B cell (primary cell): ENCODE data around the gene NYNRIN. TPM values are rescaled to one million over a fixed set of nuclear protein-coding genes. Genes with fewer than 3 reads are reported as not detected.

Experiments
- ATAC-seq: fragments of 200-7000 bp; cut with Tn5 transposase; one replicate; pipeline ENCODE4 v1.10.0; 2021; ENCODE audit warnings: low read depth, mild to moderate bottlenecking, moderate number of reproducible peaks, moderate library complexity
- CTCF ChIA-PET: fragments of 350-600 bp; sonication (Branson Sonifier 250); formaldehyde crosslinking; loops from one replicate; lab custom pipeline; 2021; ENCODE audit warnings: antibody characterized with exemption, inconsistent platforms; lab: Charles Lee
- POLR2A ChIA-PET: fragments of 350-600 bp; sonication (Branson Sonifier 250); formaldehyde crosslinking; loops from one replicate; lab custom pipeline; 2021; ENCODE audit warnings: antibody characterized with exemption; lab: Charles Lee
- DNase-seq: peaks from one replicate; pipeline ENCODE4 v3.0.0; 2013
- H2AFZ ChIP-seq: 2 replicates; pipeline ENCODE4 v1.6.1; 2012; ENCODE audit warnings: mild to moderate bottlenecking, low read depth, low read length; ENCODE audit not compliant: insufficient read depth, poor library complexity, severe bottlenecking
- H3K27ac ChIP-seq, 2 donors: 1 replicate in 1 of 2; 2 replicates in 1 of 2; pipeline ENCODE4 v1.5.1; 2012 to 2013; ENCODE audit warnings: low read length in 2 of 2, mild to moderate bottlenecking in 2 of 2, moderate library complexity in 1 of 2
- H3K27me3 ChIP-seq, 4 experiments: fragments of 200-600 bp in 1 of 4; sonication (generic) in 1 of 4; replicated peaks in 1 of 4; 1 replicate in 2 of 4; 2 replicates in 2 of 4; pipeline versions ENCODE4 v1.6.1 to v1.7.0; 2013 to 2016; ENCODE audit warnings: low read length in 3 of 4, mild to moderate bottlenecking in 2 of 4, mixed read lengths in 1 of 4, moderate library complexity in 1 of 4; ENCODE audit not compliant: insufficient read depth in 4 of 4, control insufficient read depth in 3 of 4; ENCODE audit errors: control extremely low read depth in 1 of 4
- H3K36me3 ChIP-seq, 2 experiments: replicated peaks in 1 of 2; 1 replicate in 1 of 2; 2 replicates in 1 of 2; pipeline versions ENCODE4 v1.6.1 to v1.7.1; 2013; ENCODE audit warnings: low read length in 1 of 2; ENCODE audit not compliant: insufficient read depth in 2 of 2, control insufficient read depth in 1 of 2; ENCODE audit errors: control extremely low read depth in 1 of 2, extremely low read depth in 1 of 2
- H3K4me1 ChIP-seq, 2 donors: fragments of 200-600 bp in 1 of 2; sonication (generic) in 1 of 2; 1 replicate in 1 of 2; 2 replicates in 1 of 2; pipeline versions ENCODE4 v1.5.1 to v1.6.1; 2013 to 2017; ENCODE audit warnings: low read length in 2 of 2; ENCODE audit not compliant: control insufficient read depth in 2 of 2, insufficient read depth in 2 of 2
- H3K4me2 ChIP-seq: replicated peaks from 2 replicates; pipeline ENCODE3; 2012; ENCODE audit warnings: mild to moderate bottlenecking, low read depth, low read length; ENCODE audit not compliant: poor library complexity, severe bottlenecking
- H3K4me3 ChIP-seq, 5 experiments: fragments of 200-600 bp in 1 of 5; sonication (generic) in 1 of 5; 1 replicate in 3 of 5; 2 replicates in 2 of 5; pipeline versions ENCODE4 v1.5.1 to v1.7.0; 2011 to 2016; ENCODE audit warnings: low read length in 4 of 5, mild to moderate bottlenecking in 4 of 5, low read depth in 2 of 5, control low read depth in 1 of 5, moderate library complexity in 1 of 5; ENCODE audit not compliant: insufficient read depth in 1 of 5; ENCODE audit errors: control extremely low read depth in 1 of 5, extremely low read depth in 1 of 5
- H3K79me2 ChIP-seq: fragments of 200-600 bp; sonication (generic); one replicate; pipeline ENCODE4 v1.6.0; 2016; ENCODE audit warnings: low read length; ENCODE audit not compliant: control insufficient read depth, insufficient read depth
- H3K9ac ChIP-seq: fragments of 200-600 bp; sonication (generic); 2 replicates; pipeline ENCODE4 v1.6.1; 2017; ENCODE audit warnings: mild to moderate bottlenecking, low read length, moderate library complexity
- H3K9me3 ChIP-seq, 3 donors: one replicate each; pipeline versions ENCODE4 v1.6.1 to v1.7.1; 2013; ENCODE audit warnings: low read length in 2 of 3; ENCODE audit not compliant: control insufficient read depth in 2 of 3, insufficient read depth in 1 of 3; ENCODE audit errors: control extremely low read depth in 1 of 3
- H4K20me1 ChIP-seq: 2 replicates; pipeline ENCODE4 v1.6.0; 2012; ENCODE audit warnings: mild to moderate bottlenecking, low read length; ENCODE audit not compliant: insufficient read depth, control insufficient read depth, poor library complexity, severe bottlenecking
- H3K27ac Mint-ChIP-seq: one replicate; pipeline ENCODE4 v1.8.0; 2021; ENCODE audit warnings: mixed read lengths
- H3K27me3 Mint-ChIP-seq: one replicate; pipeline ENCODE4 v1.8.0; 2021; ENCODE audit warnings: mixed read lengths
- H3K4me1 Mint-ChIP-seq: one replicate; pipeline ENCODE4 v1.8.0; 2021; ENCODE audit warnings: mixed read lengths
- H3K4me3 Mint-ChIP-seq: one replicate; pipeline ENCODE4 v1.8.0; 2021; ENCODE audit warnings: mixed read lengths
- H3K9me3 Mint-ChIP-seq: one replicate; pipeline ENCODE4 v1.8.0; 2022; ENCODE audit warnings: mixed read lengths; ENCODE audit not compliant: insufficient read depth
- EZH2 ChIP-seq: IDR thresholded peaks from 2 replicates; pipeline ENCODE4 v1.6.1; 2012; ENCODE audit warnings: borderline replicate concordance, low read depth, mild to moderate bottlenecking, moderate library complexity, low read length; ENCODE audit not compliant: insufficient read depth, poor library complexity, severe bottlenecking
- WGBS: methylation state at CpG from one replicate; pipeline ENCODE4 v1.1.5; 2013; ENCODE audit warnings: missing lambda C conversion rate; ENCODE audit not compliant: insufficient coverage; 5-methylcytosine and 5-hydroxymethylcytosine counted together
- intact Hi-C: fragments of 100-400 bp; cut with micrococcal nuclease; formaldehyde crosslinking; loops from one replicate; pipeline ENCODE4 v1.10.0; 2022
- polyA plus RNA-seq: library from polyadenylated mRNA; depleted of rRNA; stranded (reverse); fragments of >200 nt; gene quantifications from 2 replicates; pipeline ENCODE4 v1.2.3, GENCODE V29; 2012
- total RNA-seq, 2 donors: library from RNA; stranded (reverse); fragments of 120-200 nt in 1 of 2; gene quantifications; 1 replicate in 1 of 2; 2 replicates in 1 of 2; pipeline versions ENCODE4 v1.2.3 to v1.2.4, GENCODE V29; 2013 to 2022
- TF ChIP-seq, protein P1 (sequence below): fragments of 200-600 bp; IDR thresholded peaks from one replicate; pipeline ENCODE4 v1.8.0; 2022; ENCODE audit warnings: antibody characterized with exemption, mild to moderate bottlenecking

Gene NYNRIN
- total and polyA plus RNA-seq, 2 donors (not counting 1 experiment from before 2014, with no cell fraction given): 0.04 to 0.34 TPM

DNA sequence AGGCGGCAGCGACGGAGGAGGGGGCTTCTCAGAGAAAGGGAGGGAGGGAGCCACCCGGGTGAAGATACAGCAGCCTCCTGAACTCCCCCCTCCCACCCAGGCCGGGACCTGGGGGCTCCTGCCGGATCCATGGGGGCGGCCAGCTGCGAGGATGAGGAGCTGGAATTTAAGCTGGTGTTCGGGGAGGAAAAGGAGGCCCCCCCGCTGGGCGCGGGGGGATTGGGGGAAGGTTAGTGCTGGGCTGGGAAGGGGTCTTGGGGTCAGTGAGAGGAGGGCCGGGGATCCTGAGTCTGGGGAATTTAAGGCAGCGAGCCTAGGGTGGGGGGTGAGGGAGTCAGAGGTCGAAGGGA is 30.6 kb upstream of the NYNRIN start:
- H3K4me2 ChIP-seq: peak overlapping the region; percentile 86
- peak overlapping the region; percentile 92 for H3K4me3 Mint-ChIP-seq
- peak overlapping the region in 1 of 2 donors; percentile 36 for H3K27ac ChIP-seq
- H3K9me3 ChIP-seq: no peaks in the 10 kb centered on the region
- intact Hi-C loops: loop anchor here (5.0 to 10.0 kb wide), 3 partner anchors 226 to 337 kb away; partner anchors contain the start of gene EMC9
- peaks cover 6% of the 10 kb centered on the region for H3K27me3 Mint-ChIP-seq
- peak overlapping the region in 4 of 5 experiments; percentile 32 to 64 (median 60) for H3K4me3 ChIP-seq
- peaks cover 0 to 30% (median 6%) of the 10 kb centered on the region in 4 experiments for H3K27me3 ChIP-seq
- H3K4me1 Mint-ChIP-seq: peaks cover 32% of the 10 kb centered on the region
- H3K27ac Mint-ChIP-seq: peak overlapping the region; percentile 46
- H2AFZ ChIP-seq: peak overlapping the region; percentile 70
- ATAC-seq: no peak
- H3K9me3 Mint-ChIP-seq: no peaks in the 10 kb centered on the region
- WGBS: 0% methylated on average over 9 of the region's 15 CpGs
- DNase-seq: no peak
- peaks cover 30 to 39% of the 10 kb centered on the region in 2 donors for H3K4me1 ChIP-seq
- TF ChIP-seq, protein P1, sequence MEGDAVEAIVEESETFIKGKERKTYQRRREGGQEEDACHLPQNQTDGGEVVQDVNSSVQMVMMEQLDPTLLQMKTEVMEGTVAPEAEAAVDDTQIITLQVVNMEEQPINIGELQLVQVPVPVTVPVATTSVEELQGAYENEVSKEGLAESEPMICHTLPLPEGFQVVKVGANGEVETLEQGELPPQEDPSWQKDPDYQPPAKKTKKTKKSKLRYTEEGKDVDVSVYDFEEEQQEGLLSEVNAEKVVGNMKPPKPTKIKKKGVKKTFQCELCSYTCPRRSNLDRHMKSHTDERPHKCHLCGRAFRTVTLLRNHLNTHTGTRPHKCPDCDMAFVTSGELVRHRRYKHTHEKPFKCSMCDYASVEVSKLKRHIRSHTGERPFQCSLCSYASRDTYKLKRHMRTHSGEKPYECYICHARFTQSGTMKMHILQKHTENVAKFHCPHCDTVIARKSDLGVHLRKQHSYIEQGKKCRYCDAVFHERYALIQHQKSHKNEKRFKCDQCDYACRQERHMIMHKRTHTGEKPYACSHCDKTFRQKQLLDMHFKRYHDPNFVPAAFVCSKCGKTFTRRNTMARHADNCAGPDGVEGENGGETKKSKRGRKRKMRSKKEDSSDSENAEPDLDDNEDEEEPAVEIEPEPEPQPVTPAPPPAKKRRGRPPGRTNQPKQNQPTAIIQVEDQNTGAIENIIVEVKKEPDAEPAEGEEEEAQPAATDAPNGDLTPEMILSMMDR: no peak
- TF ChIP-seq EZH2: no peak
- CTCF ChIA-PET: no interaction called here
- H3K79me2 ChIP-seq: no peaks in the 10 kb centered on the region
- POLR2A ChIA-PET: interaction anchor here (1.3 kb wide), 1 partner anchor 62 kb away, joined by 8 read pairs; the partner anchor contains the start of gene KHNYN
- peak overlapping the region; percentile 54 for H3K9ac ChIP-seq
- no peaks in the 10 kb centered on the region for H3K36me3 ChIP-seq
- no peaks in the 10 kb centered on the region for H4K20me1 ChIP-seq

GRCh38 chr14:24368562-24369252 is 30.1 kb upstream of the NYNRIN start:
- Histone ChIP-seq H3K36me3 (no peaks in the 10 kb centered on the region), H3K4me1 (peaks cover 30 to 39% of the 10 kb centered on the region in 2 donors), H3K79me2 (no peaks in the 10 kb centered on the region), H3K9ac (peak overlapping the region; percentile 54), H3K27me3 (peaks cover 0 to 30% (median 6%) of the 10 kb centered on the region in 4 experiments), H4K20me1 (no peaks in the 10 kb centered on the region), H3K9me3 (no peaks in the 10 kb centered on the region), H2AFZ (peak overlapping the region; percentile 70), H3K4me2 (peak overlapping the region; percentile 86), H3K4me3 (peak overlapping the region in 4 of 5 experiments; percentile 32 to 64 (median 60)), H3K27ac (peak overlapping the region in 1 of 2 donors; percentile 43)
- WGBS: 3% methylated on average over 44 of the region's 52 CpGs
- peak; percentile 77 for DNase-seq
- H3K4me1 Mint-ChIP-seq: peaks cover 32% of the 10 kb centered on the region
- intact Hi-C loops: loop anchor here (5.0 to 10.0 kb wide), 3 partner anchors 226 to 336 kb away; partner anchors contain the start of gene EMC9
- no peak for ATAC-seq
- ChIA-PET POLR2A (interaction anchor here (1.3 kb wide), 1 partner anchor 61 kb away, joined by 8 read pairs; the partner anchor contains the start of gene KHNYN), CTCF (no interaction called here)
- peaks cover 6% of the 10 kb centered on the region for H3K27me3 Mint-ChIP-seq
- peak overlapping the region; percentile 92 for H3K4me3 Mint-ChIP-seq
- peak; percentile 85 for TF ChIP-seq EZH2
- TF ChIP-seq, protein P1: no peak
- H3K27ac Mint-ChIP-seq: peak overlapping the region; percentile 61
- H3K9me3 Mint-ChIP-seq: no peaks in the 10 kb centered on the region
